Type B pancreatic cell (in vitro differentiated cells): Measurements from ENCODE around the gene CCDC152. TPM values are rescaled to one million over a fixed set of nuclear protein-coding genes. Genes with fewer than 3 reads are reported as not detected.
A peak's percentile ranks its signal among the peaks of the same experiment; 100 is the strongest.
"Not testable (repeated sequence)": the region's sequence is repeated elsewhere in the genome, so short reads cannot be mapped to it uniquely, and the experiment has no call there.

Source experiments
- DNase-seq: peaks from one replicate; pipeline ENCODE4 v3.0.0; 2021; ENCODE audit warnings: mixed read lengths; ENCODE audit not compliant: unreplicated experiment; ENCODE audit errors: extremely low spot score
- H3K27ac Mint-ChIP-seq: 2 replicates; pipeline ENCODE4 v1.8.0; 2021; ENCODE audit warnings: mild to moderate bottlenecking, mixed read lengths
- H3K27me3 Mint-ChIP-seq: 2 replicates; pipeline ENCODE4 v1.8.0; 2021; ENCODE audit warnings: mixed read lengths
- H3K36me3 Mint-ChIP-seq: 2 replicates; pipeline ENCODE4 v1.8.0; 2021; ENCODE audit warnings: mixed read lengths
- H3K4me1 Mint-ChIP-seq: one replicate; pipeline ENCODE4 v1.8.0; 2021; ENCODE audit warnings: mixed read lengths; ENCODE audit not compliant: unreplicated experiment
- H3K4me3 Mint-ChIP-seq: 2 replicates; pipeline ENCODE4 v1.8.0; 2021; ENCODE audit warnings: mild to moderate bottlenecking, mixed read lengths
- H3K9me3 Mint-ChIP-seq: 2 replicates; pipeline ENCODE4 v1.8.0; 2021; ENCODE audit warnings: mixed read lengths
- CTCF ChIP-seq: fragments of 200-600 bp; sonication (generic); conservative IDR thresholded peaks from 2 replicates; pipeline ENCODE4 v1.5.0; 2021; ENCODE audit warnings: antibody characterized with exemption, mild to moderate bottlenecking
- total RNA-seq: library from RNA; stranded (reverse); gene quantifications from 2 replicates; pipeline ENCODE4 v1.2.1, GENCODE V29; 2021; ENCODE audit warnings: low replicate concordance

Gene CCDC152
- total RNA-seq, 1 donor from 2014 or later, result not detected

- peak overlapping the region; percentile 83 for H3K27ac Mint-ChIP-seq
- H3K9me3 Mint-ChIP-seq, result no peaks in the 10 kb centered on the region
- DNase-seq, result no peak
- no peak for TF ChIP-seq CTCF
- H3K36me3 Mint-ChIP-seq, result peaks cover 6% of the 10 kb centered on the region
- peak overlapping the region; percentile 87 for H3K4me3 Mint-ChIP-seq
- peaks cover 24% of the 10 kb centered on the region for H3K4me1 Mint-ChIP-seq
- H3K27me3 Mint-ChIP-seq, result no peaks in the 10 kb centered on the region
These were observed 54.4 kb downstream of the CCDC152 start for GRCh38 chr5:42810834-42811590.

GRCh38 chr5:42811591-42812446 lies 55.2 kb downstream of the CCDC152 start, which contains the start of gene SELENOP:
Gene SELENOP (minus strand): TSS chr5:42811892. CDS start chr5:42808353, 3,539 bp downstream.
- peak within 1 kb of the TSS; percentile 83 for H3K27ac Mint-ChIP-seq
- no peaks in the 10 kb centered on the region for H3K9me3 Mint-ChIP-seq
- no peaks in the 10 kb centered on the region for H3K36me3 Mint-ChIP-seq
- H3K4me1 Mint-ChIP-seq, result peaks cover 24% of the 10 kb centered on the region
- H3K4me3 Mint-ChIP-seq, result peak within 1 kb of the TSS; percentile 87
- no peaks in the 10 kb centered on the region for H3K27me3 Mint-ChIP-seq
- DNase-seq, result no peak
- no peak for TF ChIP-seq CTCF

DNA sequence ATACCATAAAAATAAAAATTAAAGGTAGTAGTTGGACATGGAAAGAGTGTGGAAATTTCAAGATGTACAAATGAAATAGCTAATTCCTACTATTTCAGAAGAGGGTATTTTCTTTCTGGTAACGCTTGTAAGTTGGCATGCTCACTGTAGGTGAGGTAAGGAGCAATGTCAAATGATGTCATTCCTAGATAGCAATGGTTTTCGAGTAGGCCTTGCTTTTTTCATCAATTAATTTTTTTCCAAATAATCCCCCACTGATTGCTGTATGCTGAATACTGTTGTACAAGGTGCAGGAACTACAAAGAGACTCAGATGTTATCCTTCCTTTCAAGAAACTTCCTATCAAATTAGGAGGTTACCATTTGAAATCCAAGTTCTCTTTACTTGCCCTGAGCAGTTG lies 56.0 kb downstream of the CCDC152 start:
- Mint-ChIP-seq H3K4me1 (peaks cover 24% of the 10 kb centered on the region), H3K9me3 (no peaks in the 10 kb centered on the region), H3K27me3 (no peaks in the 10 kb centered on the region), H3K27ac (peak overlapping the region; percentile 83), H3K36me3 (no peaks in the 10 kb centered on the region), H3K4me3 (no peak overlapping the region)
- DNase-seq, result no peak
- no peak for TF ChIP-seq CTCF

DNA sequence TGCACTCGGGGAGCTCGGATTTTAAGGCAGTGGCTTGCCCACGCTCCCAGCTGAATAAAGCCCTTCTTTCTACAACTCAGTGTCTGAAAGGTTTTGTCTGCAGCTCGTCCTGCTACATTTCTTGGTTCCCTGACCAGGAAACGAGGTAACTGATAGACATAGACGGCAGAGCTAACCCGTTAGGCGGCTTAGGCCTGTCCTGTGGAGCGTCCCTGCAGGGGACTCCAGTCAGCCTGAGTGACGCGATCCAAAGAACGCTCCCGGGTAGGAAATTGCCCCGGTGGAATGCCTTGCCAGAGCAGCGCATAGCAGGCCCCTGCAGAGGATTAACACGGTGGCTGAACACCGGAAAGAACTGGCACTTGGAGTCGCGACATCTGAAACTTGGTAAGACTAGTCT lies 56.9 kb downstream of the CCDC152 start:
- Mint-ChIP-seq H3K36me3 (no peaks in the 10 kb centered on the region), H3K4me1 (peaks cover 24% of the 10 kb centered on the region), H3K4me3 (peak overlapping the region; percentile 14), H3K27me3 (no peaks in the 10 kb centered on the region), H3K9me3 (no peaks in the 10 kb centered on the region), H3K27ac (peak overlapping the region; percentile 83)
- TF ChIP-seq CTCF, result no peak
- DNase-seq, result no peak

DNA sequence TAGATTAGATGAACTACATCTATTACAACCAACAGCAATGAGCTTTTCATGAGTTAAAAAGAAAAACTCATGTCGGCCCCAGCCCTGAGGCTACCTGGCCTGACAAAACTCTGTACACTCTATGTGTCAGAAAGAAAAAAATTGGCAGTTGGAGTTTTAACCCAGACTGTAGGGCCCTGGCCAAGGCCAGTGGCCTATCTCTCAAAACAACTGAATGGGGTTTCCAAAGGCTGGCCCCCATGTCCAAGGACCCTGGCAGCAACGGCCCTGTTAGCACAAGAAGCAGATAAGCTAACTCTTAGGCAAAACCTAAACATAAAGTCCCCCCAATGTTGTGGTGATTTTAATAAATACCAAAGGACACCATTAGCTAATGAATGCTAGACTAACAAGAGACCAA lies 59.9 kb downstream of the CCDC152 start:
- H3K27ac Mint-ChIP-seq, DNase-seq, H3K9me3 Mint-ChIP-seq, H3K36me3 Mint-ChIP-seq, H3K4me3 Mint-ChIP-seq, H3K27me3 Mint-ChIP-seq: not testable (repeated sequence)
- H3K4me1 Mint-ChIP-seq, result peaks cover 14% of the 10 kb centered on the region

GRCh38 chr5:42819745-42820144 lies 63.1 kb downstream of the CCDC152 start:
- DNase-seq, result no peak
- no peak overlapping the region for H3K27ac Mint-ChIP-seq
- no peak overlapping the region for H3K4me3 Mint-ChIP-seq

More at GRCh38 chr5:42819745-42820144, 63.1 kb downstream of the CCDC152 start:
- Mint-ChIP-seq H3K36me3 (no peaks in the 10 kb centered on the region), H3K9me3 (no peaks in the 10 kb centered on the region), H3K27me3 (no peaks in the 10 kb centered on the region), H3K4me1 (no peaks in the 10 kb centered on the region)
- TF ChIP-seq CTCF, result no peak
